Stimulated activated CD8-positive, alpha-beta memory T cell treated with anti-CD3 and anti-CD28 coated beads, Interleukin-15, amount 100 ng/mL, for 1 hour (primary cell): ENCODE data around the gene TAS2R50.

Source experiments
- DNase-seq: peaks from one replicate; pipeline ENCODE4 v3.0.0-alpha.2; 2020; ENCODE audit warnings: low read depth

Gene TAS2R50

GRCh38 chr12:10952645-10953044 is 34.1 kb downstream of the TAS2R50 start:
- DNase-seq: no peak

GRCh38 chr12:10943167-10943566 is 43.5 kb downstream of the TAS2R50 start:
- no peak for DNase-seq

GRCh38 chr12:10941916-10942607 is 44.6 kb downstream of the TAS2R50 start:
- no peak for DNase-seq

DNA sequence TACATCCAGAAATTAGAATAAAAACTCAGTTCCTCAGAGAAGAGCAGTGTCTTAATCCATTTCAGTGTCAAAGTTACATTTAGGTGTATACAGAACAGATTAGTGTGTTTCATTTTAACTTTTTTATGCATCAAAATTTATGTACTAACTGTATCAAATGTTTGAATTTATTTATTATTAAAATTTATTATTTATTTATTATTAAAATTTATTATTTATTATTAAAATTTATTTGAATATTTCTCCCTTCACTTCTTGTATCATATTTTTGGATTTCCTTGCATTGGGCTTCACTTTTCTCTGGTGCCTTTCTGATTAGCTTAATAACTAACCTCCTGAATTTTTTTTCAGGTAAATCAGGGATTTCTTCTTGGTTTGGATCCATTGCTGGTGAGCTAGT is 45.3 kb downstream of the TAS2R50 start:
- DNase-seq: no peak

DNA sequence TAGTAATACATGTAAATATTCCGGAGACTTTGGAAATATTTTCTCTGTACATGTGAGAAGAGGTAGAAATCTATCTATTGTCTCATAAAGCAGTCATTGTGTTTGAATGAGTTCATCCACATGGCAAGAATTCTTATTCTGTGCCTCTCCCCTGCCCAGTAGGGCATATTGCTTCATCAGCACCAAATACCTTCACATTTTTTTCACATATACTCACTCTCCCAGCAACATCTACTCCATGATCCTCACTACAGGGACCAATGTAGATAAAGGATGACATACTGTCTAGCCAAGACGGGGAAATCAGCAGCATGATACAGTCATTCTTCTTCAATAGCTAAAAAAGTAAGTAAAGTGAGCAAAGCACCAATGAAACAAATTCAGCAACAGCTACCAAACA is 46.3 kb downstream of the TAS2R50 start:
- no peak for DNase-seq

- no peak for DNase-seq
Measured at GRCh38 chr12:10939163-10939562, 47.5 kb downstream of the TAS2R50 start, which contains the start of gene TAS2R14. Gene TAS2R14 (minus strand): TSS chr12:10939263. CDS start chr12:10939207, 56 bp downstream.

DNA sequence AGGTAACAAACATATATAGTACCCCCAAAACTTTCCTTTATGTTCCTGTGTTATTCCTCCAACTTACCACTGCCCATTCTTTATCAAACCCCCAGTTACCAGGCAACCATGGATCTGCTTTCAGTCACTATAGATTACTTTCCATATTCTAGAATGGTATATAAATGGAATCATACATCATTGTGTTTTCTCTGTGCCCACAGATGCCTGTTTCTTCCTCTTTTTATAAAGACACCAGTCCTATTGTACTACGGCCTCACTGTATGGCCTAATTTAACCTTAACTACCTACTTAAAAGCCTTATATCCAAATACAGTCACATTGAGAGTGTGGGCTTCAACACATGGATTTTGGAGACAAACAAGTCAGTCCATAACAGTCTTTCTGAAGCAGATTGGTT is 50.2 kb downstream of the TAS2R50 start:
- DNase-seq: no peak
